T-cell (primary cell): ENCODE results near the gene MAPK14. TPM values are rescaled to one million over a fixed set of nuclear protein-coding genes. Genes with fewer than 3 reads are reported as not detected.

Source experiments
- ATAC-seq, 4 experiments: fragments of 200-7000 bp in 3 of 4; fragments of 150-1000 bp in 1 of 4; cut with Tn5 transposase; replicated peaks in 1 of 4; 1 replicate in 3 of 4; 2 replicates in 1 of 4; pipeline ENCODE4 v1.10.0; 2021; ENCODE audit warnings: moderate library complexity in 3 of 4, mild to moderate bottlenecking in 2 of 4, moderate number of reproducible peaks in 1 of 4
- CTCF ChIA-PET, 2 donors: fragments of 300-600 bp; sonication (Branson Sonifier 250); formaldehyde crosslinking; loops; one replicate each; lab custom pipeline; 2022; ENCODE audit warnings: antibody characterized with exemption in 2 of 2; lab: Charles Lee
- POLR2A ChIA-PET, 2 donors: fragments of 300-600 bp; sonication (Branson Sonifier 250); formaldehyde crosslinking; loops; one replicate each; lab custom pipeline; 2022; ENCODE audit warnings: antibody characterized with exemption in 2 of 2; lab: Charles Lee
- DNase-seq, 35 experiments: peaks; one replicate each; pipeline versions ENCODE4 v3.0.0 to v3.0.0-alpha.2; 2013 to 2023
- H3K27ac ChIP-seq: one replicate; pipeline ENCODE4 v1.5.1; 2013; ENCODE audit warnings: low read length
- H3K27me3 ChIP-seq, 2 experiments: replicated peaks in 1 of 2; 1 replicate in 1 of 2; 2 replicates in 1 of 2; pipeline versions ENCODE4 v1.6.1 to v1.7.0; 2013; ENCODE audit warnings: low read length in 1 of 2, mixed read lengths in 1 of 2; ENCODE audit not compliant: control insufficient read depth in 2 of 2, insufficient read depth in 2 of 2; ENCODE audit errors: extremely low read depth in 1 of 2
- H3K36me3 ChIP-seq, 2 donors: 1 replicate in 1 of 2; 2 replicates in 1 of 2; pipeline versions ENCODE4 v1.6.1 to v1.7.0; 2013; ENCODE audit warnings: low read length in 1 of 2; ENCODE audit not compliant: control insufficient read depth in 2 of 2, insufficient read depth in 1 of 2; ENCODE audit errors: extremely low read depth in 1 of 2
- H3K4me1 ChIP-seq, 2 experiments: 1 replicate in 1 of 2; 2 replicates in 1 of 2; pipeline versions ENCODE4 v1.6.1 to v1.7.0; 2013; ENCODE audit warnings: low read length in 2 of 2, mixed read lengths in 1 of 2; ENCODE audit not compliant: insufficient read depth in 2 of 2, control insufficient read depth in 1 of 2; ENCODE audit errors: extremely low read depth in 1 of 2
- H3K4me3 ChIP-seq, 2 donors: 1 replicate in 1 of 2; 2 replicates in 1 of 2; pipeline versions ENCODE4 v1.5.1 to v1.7.0; 2013; ENCODE audit warnings: mild to moderate bottlenecking in 2 of 2, low read length in 1 of 2, moderate library complexity in 1 of 2; ENCODE audit not compliant: control insufficient read depth in 1 of 2; ENCODE audit errors: extremely low read depth in 1 of 2
- H3K9me3 ChIP-seq: 2 replicates; pipeline ENCODE4 v1.7.0; 2013
- H3K27ac Mint-ChIP-seq, 2 donors: one replicate each; pipeline ENCODE4 v1.8.0; 2020 to 2021; ENCODE audit warnings: mild to moderate bottlenecking in 2 of 2, mixed read lengths in 2 of 2
- H3K27me3 Mint-ChIP-seq, 2 donors: one replicate each; pipeline ENCODE4 v1.8.0; 2021 to 2022; ENCODE audit warnings: mixed read lengths in 2 of 2
- H3K36me3 Mint-ChIP-seq: one replicate; pipeline ENCODE4 v1.8.0; 2021; ENCODE audit warnings: mixed read lengths
- H3K4me1 Mint-ChIP-seq, 3 donors: one replicate each; pipeline ENCODE4 v1.8.0; 2020 to 2022; ENCODE audit warnings: mixed read lengths in 3 of 3, mild to moderate bottlenecking in 1 of 3
- H3K4me3 Mint-ChIP-seq, 3 donors: one replicate each; pipeline ENCODE4 v1.8.0; 2020 to 2022; ENCODE audit warnings: mild to moderate bottlenecking in 3 of 3, mixed read lengths in 3 of 3, moderate library complexity in 3 of 3
- H3K9me3 Mint-ChIP-seq, 3 donors: one replicate each; pipeline ENCODE4 v1.8.0; 2020 to 2022; ENCODE audit warnings: mixed read lengths in 3 of 3
- WGBS: methylation state at CpG from one replicate; pipeline ENCODE4 v1.1.5; 2013; ENCODE audit warnings: missing lambda C conversion rate; ENCODE audit not compliant: insufficient coverage; 5-methylcytosine and 5-hydroxymethylcytosine counted together
- total RNA-seq, 35 experiments: library from RNA in 6 of 35; stranded (reverse) in 6 of 35; fragments of 120-200 nt in 1 of 35; gene quantifications; one replicate each; pipeline versions ENCODE4 v1.2.1 to v1.2.4 and lab custom pipeline; 2013 to 2026

MAPK14 gene
- total RNA-seq, 5 donors from 2014 or later (not counting 1 experiment from before 2014, with no cell fraction given): 49.3 to 64.5 (median 60.3) TPM

DNA sequence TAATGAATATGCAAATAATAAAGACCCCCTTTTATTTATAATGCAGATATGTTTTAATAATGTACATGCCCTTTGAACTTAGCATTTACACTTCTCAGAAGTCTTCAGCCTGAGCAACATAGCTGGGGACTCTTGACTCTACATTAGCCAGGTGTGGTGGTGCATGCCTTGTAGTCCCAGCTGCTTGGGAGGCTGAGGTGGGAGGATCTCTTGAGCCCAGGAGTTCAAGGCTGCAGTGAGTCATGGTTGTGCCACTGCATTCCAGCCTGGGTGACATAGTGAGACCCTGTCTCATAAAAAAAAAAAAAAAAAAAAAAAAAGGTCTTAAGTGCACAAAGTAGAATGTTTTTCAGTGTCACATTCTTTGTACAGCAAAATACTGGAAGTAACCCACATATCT lies 85.4 kb downstream of the MAPK14 start:
- Histone ChIP-seq H3K4me3 (no peak overlapping the region), H3K4me1 (peaks cover 68 to 71% of the 10 kb centered on the region in 2 experiments), H3K36me3 (peaks cover 0 to 14% of the 10 kb centered on the region in 2 donors), H3K9me3 (no peaks in the 10 kb centered on the region), H3K27me3 (no peaks in the 10 kb centered on the region), H3K27ac (peak overlapping the region; percentile 72)
- ATAC-seq (no peak), DNase-seq (no peak)
- Mint-ChIP-seq H3K27ac (peak overlapping the region; percentile 70 to 95), H3K4me1 (peaks cover 71 to 88% (median 84%) of the 10 kb centered on the region in 3 donors), H3K9me3 (no peaks in the 10 kb centered on the region), H3K36me3 (peaks cover 25% of the 10 kb centered on the region), H3K4me3 (no peak overlapping the region), H3K27me3 (no peaks in the 10 kb centered on the region)
- POLR2A ChIA-PET: interaction anchor here in 1 of 2 donors (0.7 kb wide), 1 partner anchor 316 kb away, joined by 9 read pairs; no protein-coding TSS in a partner anchor
- CTCF ChIA-PET: interaction anchor here in 1 of 2 donors (0.5 to 1.1 kb wide), 4 partner anchors 8 to 1403 kb away, joined by 3 to 4 read pairs (median 3); no protein-coding TSS in a partner anchor

DNA sequence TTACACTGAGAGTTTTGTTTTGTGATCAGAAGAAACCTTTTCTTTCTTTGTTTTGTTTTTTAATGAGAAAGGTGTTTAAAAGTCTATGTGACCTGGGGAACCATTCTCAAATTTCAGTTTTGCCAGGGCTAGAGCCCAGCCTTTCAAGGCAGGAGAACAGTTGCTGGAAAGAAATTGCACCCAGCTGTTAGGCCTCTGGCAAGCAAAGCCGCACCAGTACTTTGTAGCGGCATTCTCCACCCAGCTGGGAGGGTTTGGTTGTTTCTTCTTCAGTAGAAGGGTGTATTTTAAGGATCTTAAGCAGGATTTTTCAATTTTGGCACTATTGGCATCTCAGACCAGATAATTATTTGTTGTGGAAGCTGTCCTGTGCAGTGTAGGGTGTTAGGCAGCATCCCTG lies 86.1 kb downstream of the MAPK14 start:
- 100% methylated on average over 1 of the region's 2 CpGs for WGBS
- H3K36me3 Mint-ChIP-seq: peaks cover 24% of the 10 kb centered on the region
- H3K27ac Mint-ChIP-seq: peak overlapping the region; percentile 70 to 95
- peak overlapping the region in 1 of 3 donors; percentile 70 for H3K4me3 Mint-ChIP-seq
- Histone ChIP-seq H3K9me3 (no peaks in the 10 kb centered on the region), H3K4me1 (peaks cover 68 to 71% of the 10 kb centered on the region in 2 experiments), H3K27me3 (no peaks in the 10 kb centered on the region), H3K4me3 (no peak overlapping the region), H3K36me3 (peaks cover 0 to 8% of the 10 kb centered on the region in 2 donors), H3K27ac (peak overlapping the region; percentile 72)
- no peaks in the 10 kb centered on the region for H3K27me3 Mint-ChIP-seq
- H3K4me1 Mint-ChIP-seq: peaks cover 71 to 88% (median 84%) of the 10 kb centered on the region in 3 donors
- ATAC-seq: no peak
- POLR2A ChIA-PET: no interaction called here
- DNase-seq: no peak
- no peaks in the 10 kb centered on the region for H3K9me3 Mint-ChIP-seq
- CTCF ChIA-PET: interaction anchor here (0.7 to 1.1 kb wide), 2 partner anchors 18 to 266 kb away, joined by 3 to 5 read pairs; no protein-coding TSS in a partner anchor

DNA sequence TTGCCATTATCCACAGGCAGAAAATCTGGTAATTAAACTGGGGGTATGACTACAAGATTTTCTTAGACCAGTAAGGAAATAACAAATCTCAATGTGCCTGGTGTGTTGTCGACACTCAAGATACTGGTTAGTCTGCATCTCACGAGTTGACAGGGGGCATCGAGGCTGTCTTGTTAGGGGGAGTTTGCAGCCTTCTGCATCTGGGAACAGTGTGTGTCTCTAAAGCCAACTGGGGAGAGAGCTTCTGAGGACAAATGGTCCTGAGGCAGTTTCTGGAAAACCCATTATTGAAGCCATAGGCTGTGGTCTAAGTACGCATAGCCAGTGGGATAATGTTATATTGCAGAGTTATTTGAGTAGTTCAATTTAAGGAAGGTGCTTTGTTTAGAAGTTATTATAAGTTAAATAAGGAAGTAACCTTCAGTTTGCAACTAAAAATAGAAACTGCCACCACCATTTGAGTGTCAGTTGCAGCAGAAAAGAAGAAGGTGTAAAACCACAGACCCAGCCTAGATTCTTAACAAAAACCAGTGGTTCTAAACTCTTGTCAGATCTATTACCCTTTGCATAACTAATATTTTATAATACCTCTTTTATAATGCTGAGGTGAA lies 87.3 kb downstream of the MAPK14 start:
- peak overlapping the region; percentile 53 to 70 (median 66) for H3K4me3 Mint-ChIP-seq
- POLR2A ChIA-PET: interaction anchor here in 1 of 2 donors (0.6 kb wide), 1 partner anchor 8 kb away, joined by 3 read pairs; no protein-coding TSS in a partner anchor
- Histone ChIP-seq H3K9me3 (no peaks in the 10 kb centered on the region), H3K27ac (peak overlapping the region; percentile 72), H3K36me3 (peaks cover 0 to 6% of the 10 kb centered on the region in 2 donors), H3K4me1 (peaks cover 71 to 73% of the 10 kb centered on the region in 2 experiments), H3K4me3 (no peak overlapping the region), H3K27me3 (no peaks in the 10 kb centered on the region)
- WGBS: 3% methylated on average over 4 of the region's 4 CpGs
- DNase-seq (peak in 2 of 35 experiments; percentile 23 to 63), ATAC-seq (peak; percentile 25 to 52 (median 40))
- H3K4me1 Mint-ChIP-seq: peaks cover 71 to 88% (median 84%) of the 10 kb centered on the region in 3 donors
- CTCF ChIA-PET: interaction anchor here in 1 of 2 donors (0.6 to 1.1 kb wide), 2 partner anchors 19 to 38 kb away, joined by 3 to 4 read pairs; no protein-coding TSS in a partner anchor
- H3K27ac Mint-ChIP-seq: peak overlapping the region; percentile 93 to 95
- H3K27me3 Mint-ChIP-seq: no peaks in the 10 kb centered on the region
- peaks cover 15% of the 10 kb centered on the region for H3K36me3 Mint-ChIP-seq
- H3K9me3 Mint-ChIP-seq: no peaks in the 10 kb centered on the region

DNA sequence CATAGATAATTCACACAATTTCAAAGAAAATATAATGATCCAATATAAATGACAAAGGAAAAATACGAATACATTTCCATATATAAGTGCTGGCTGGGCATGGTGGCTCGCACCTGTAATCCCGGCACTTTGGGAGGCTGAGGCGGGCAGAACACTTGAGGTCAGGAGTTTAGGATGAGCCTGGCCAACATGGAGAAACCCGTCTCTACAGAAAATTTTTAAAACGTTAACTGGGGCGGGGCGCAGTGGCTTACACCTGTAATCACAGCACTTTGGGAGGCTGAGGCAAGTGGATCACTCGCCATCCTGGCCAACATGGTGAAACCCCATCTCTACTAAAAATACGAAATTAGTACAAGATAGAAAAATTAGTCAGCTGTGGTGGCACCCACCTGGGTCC lies 87.8 kb downstream of the MAPK14 start:
- ChIA-PET POLR2A (no interaction called here), CTCF (interaction anchor here (0.6 to 1.0 kb wide), 3 partner anchors 15 to 39 kb away, joined by 3 to 4 read pairs (median 3); no protein-coding TSS in a partner anchor)
- peaks cover 0 to 1% of the 10 kb centered on the region in 2 donors for H3K36me3 ChIP-seq
- Mint-ChIP-seq H3K36me3 (peaks cover 11% of the 10 kb centered on the region), H3K27me3 (no peaks in the 10 kb centered on the region), H3K4me3 (peak overlapping the region in 2 of 3 donors; percentile 66 to 70), H3K9me3 (no peaks in the 10 kb centered on the region), H3K4me1 (peaks cover 72 to 88% (median 84%) of the 10 kb centered on the region in 3 donors), H3K27ac (peak overlapping the region; percentile 93 to 95)
- ATAC-seq (no peak), DNase-seq (no peak)
- 48% methylated on average over 3 of the region's 10 CpGs for WGBS
- H3K4me3 ChIP-seq: peak overlapping the region in 1 of 2 donors; percentile 32
- no peaks in the 10 kb centered on the region for H3K9me3 ChIP-seq
- H3K27me3 ChIP-seq: no peaks in the 10 kb centered on the region
- peaks cover 71 to 75% of the 10 kb centered on the region in 2 experiments for H3K4me1 ChIP-seq
- peak overlapping the region; percentile 58 for H3K27ac ChIP-seq

DNA sequence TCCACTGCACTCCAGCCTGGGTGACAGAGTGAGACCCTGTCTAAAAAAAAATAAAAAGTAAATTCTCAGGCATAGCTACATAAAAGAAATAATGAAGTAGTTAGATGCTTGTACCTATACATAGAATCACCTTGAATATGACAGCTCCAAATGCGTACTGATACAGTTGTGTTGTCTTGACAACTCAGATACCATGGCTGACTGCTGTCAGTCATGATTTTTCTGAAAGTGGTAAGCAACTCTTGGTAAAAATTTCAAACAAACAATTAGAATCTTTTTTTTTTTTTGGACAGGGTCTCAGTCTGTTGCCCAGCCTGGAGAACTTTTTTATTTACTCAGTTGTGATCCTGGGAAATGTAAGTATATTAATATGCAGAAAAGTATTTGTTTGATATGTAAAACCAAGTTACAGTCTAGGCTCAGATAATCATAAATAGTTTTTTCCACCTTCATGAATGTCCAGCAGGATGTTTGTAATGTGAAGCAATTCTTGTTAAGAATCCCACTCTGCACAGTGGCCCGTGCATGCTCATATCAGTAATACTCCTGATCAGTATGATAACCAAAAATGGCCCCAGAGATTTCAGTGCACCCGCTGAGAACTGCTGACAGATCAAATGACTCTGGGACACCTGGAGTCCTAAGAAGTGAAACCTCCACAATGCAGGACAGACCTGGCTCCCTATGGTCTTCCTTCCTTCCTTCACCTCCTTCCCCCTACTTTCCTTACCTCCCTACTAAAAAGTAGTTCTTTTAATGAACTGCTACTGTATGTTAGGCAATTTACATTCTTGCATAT lies 88.7 kb downstream of the MAPK14 start:
- H3K9me3 ChIP-seq: no peaks in the 10 kb centered on the region
- H3K27me3 Mint-ChIP-seq: no peaks in the 10 kb centered on the region
- ATAC-seq: no peak
- peak overlapping the region in 1 of 3 donors; percentile 70 for H3K4me3 Mint-ChIP-seq
- no peaks in the 10 kb centered on the region for H3K27me3 ChIP-seq
- H3K27ac Mint-ChIP-seq: peak overlapping the region; percentile 67 to 96
- no peak overlapping the region for H3K4me3 ChIP-seq
- POLR2A ChIA-PET: no interaction called here
- DNase-seq: no peak
- H3K27ac ChIP-seq: peak overlapping the region; percentile 58
- no peaks in the 10 kb centered on the region for H3K9me3 Mint-ChIP-seq
- H3K4me1 Mint-ChIP-seq: peaks cover 80 to 91% (median 89%) of the 10 kb centered on the region in 3 donors
- CTCF ChIA-PET: interaction anchor here (0.6 to 1.0 kb wide), 2 partner anchors 16 to 21 kb away, joined by 3 read pairs; no protein-coding TSS in a partner anchor
- peaks cover 11% of the 10 kb centered on the region for H3K36me3 Mint-ChIP-seq
- H3K36me3 ChIP-seq: no peaks in the 10 kb centered on the region
- WGBS: 89% methylated on average over 3 of the region's 3 CpGs
- H3K4me1 ChIP-seq: peaks cover 75 to 79% of the 10 kb centered on the region in 2 experiments

DNA sequence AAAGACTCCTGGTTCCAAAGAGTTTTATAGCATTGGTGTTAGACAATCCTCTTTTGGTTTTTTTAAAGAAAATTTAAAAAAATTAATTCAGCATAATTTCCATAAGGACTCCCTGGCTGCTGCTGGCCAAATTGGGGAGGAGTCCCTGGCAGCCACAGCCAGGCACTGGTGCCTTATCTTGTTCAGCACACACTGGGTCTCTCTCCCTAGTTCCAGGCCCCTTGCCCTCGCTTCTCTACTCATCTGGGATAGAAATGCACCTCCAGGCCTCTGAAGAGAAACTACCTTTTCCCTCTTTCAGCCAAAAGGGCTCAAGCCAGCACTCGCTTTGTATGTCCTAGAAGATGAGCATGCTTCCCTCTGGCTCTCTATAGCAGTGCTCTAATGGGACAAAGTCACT lies 89.3 kb downstream of the MAPK14 start:
- ChIA-PET POLR2A (no interaction called here), CTCF (interaction anchor here in 1 of 2 donors (0.5 kb wide), 1 partner anchor 595 kb away, joined by 4 read pairs; no protein-coding TSS in a partner anchor)
- ATAC-seq: no peak
- Histone ChIP-seq H3K4me3 (no peak overlapping the region), H3K4me1 (peaks cover 81 to 86% of the 10 kb centered on the region in 2 experiments), H3K9me3 (no peaks in the 10 kb centered on the region), H3K27ac (no peak overlapping the region), H3K36me3 (no peaks in the 10 kb centered on the region), H3K27me3 (no peaks in the 10 kb centered on the region)
- H3K4me3 Mint-ChIP-seq: peak overlapping the region in 1 of 3 donors; percentile 82
- H3K4me1 Mint-ChIP-seq: peaks cover 87 to 93% (median 93%) of the 10 kb centered on the region in 3 donors
- 100% methylated on average over 1 of the region's 2 CpGs for WGBS
- DNase-seq: no peak
- no peaks in the 10 kb centered on the region for H3K27me3 Mint-ChIP-seq
- peak overlapping the region; percentile 67 to 96 for H3K27ac Mint-ChIP-seq
- peaks cover 8% of the 10 kb centered on the region for H3K36me3 Mint-ChIP-seq
- no peaks in the 10 kb centered on the region for H3K9me3 Mint-ChIP-seq
